HG02610 (cell line): ENCODE data around the gene POLR3E.
"Not testable (repeated sequence)": the region's sequence is repeated elsewhere in the genome, so short reads cannot be mapped to it uniquely, and the experiment has no call there.

Experiments used
- ATAC-seq: cut with Tn5 transposase; IDR thresholded peaks from one replicate; pipeline ENCODE4 v1.9.1; 2021; ENCODE audit warnings: mild to moderate bottlenecking, moderate library complexity; ENCODE audit not compliant: unreplicated experiment

POLR3E gene

GRCh38 chr16:22292320-22292719, 4.9 kb upstream of the POLR3E start:
- no peak for ATAC-seq

GRCh38 chr16:22293137-22294106, 3.8 kb upstream of the POLR3E start:
- ATAC-seq = no peak

- ATAC-seq = no peak
Observed at GRCh38 chr16:22296225-22297113, 740 bp upstream of the POLR3E start.

DNA sequence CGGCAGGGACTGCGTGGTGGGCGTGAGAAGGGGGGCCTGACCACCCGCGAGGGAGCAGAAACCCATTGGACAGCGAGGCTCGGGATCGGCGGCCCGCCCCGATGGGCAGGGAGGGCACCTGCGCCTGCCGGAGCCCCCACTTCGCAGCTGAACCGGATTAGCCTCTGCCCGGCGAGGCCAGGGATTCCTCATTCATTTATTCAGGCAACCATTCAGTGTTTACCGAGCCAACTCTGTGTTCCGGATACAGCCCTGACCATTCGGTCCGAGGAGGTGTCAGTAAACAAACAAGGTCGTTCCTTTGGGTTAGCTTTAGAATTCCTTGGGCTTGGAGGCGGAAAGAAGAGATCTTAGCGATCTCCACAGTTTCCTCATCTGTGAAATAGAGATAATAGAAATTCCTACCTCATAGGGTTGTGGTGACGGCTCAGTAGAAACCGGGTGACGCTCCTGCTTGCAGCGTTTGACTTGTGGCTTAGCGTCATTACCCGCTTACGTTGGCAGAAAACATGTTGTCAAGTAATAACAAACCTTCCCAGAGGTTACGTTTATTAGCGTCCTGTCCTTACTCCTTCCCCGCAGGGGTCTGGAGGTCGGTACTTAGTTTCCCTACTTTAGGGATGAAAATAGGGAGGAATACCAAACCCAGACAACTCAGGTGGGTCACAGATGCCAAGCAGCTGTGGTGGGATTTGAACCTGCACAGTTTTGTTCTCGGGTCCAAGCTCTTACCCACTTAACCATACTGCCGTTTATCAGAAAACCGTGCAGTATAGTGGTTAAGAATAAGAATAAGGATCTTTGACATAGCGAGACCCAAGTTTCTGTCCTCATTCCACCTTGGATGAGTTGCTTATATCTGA, 893 bp downstream of the POLR3E start:
- peak; percentile 38 for ATAC-seq

GRCh38 chr16:22299036-22299435, 1.8 kb downstream of the POLR3E start:
- ATAC-seq = no peak

DNA sequence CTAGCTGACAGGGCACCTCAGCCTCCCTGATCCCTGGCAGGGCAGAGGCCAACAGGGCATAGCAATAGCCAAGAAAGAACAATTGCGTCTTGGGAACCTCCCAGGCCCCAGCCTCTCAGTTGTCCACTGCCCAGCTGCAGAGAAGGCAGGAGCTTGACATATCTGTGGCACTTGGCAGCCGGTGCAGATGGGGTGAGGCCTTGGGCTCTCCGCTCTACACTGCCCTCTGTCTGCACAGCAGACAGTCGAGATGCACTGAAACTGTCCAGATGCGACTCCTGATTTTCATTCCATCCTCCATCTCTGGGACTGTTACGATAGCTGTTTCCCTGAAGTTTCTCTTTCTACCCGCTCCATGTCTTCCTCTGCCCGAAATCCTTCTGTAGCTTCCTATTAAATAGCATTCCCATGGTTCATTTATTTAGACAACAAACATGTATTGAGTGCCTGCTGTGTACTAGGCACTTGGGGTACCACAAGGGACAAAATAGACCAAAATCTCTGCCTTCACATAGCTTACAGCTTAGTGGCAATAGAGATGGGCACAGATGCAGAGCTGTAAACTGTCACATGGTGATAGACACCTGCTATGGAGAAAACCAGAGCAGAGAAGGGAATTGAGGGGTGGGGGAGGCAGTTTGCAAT, 3.3 kb downstream of the POLR3E start:
- no peak for ATAC-seq

DNA sequence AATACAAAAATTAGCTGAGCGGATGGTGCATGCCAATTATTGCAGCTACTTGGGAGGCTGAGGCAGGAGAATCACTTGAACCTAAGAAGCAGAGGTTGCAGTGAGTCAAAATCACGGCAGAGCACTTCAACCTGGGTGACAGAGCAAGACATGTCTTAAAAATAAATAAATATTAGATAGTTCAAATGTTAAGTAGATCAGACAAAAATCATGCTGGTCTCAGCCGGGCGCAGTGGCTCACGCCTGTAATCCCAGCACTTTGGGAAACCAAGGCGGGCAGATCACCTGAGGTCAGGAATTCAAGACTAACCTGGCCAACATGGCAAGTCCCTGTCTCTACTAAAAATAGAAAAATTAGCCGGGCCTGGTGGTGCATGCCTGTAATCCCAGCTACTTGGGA, 4.2 kb downstream of the POLR3E start:
- ATAC-seq = not testable (repeated sequence)

- no peak for ATAC-seq
Observed at GRCh38 chr16:22302776-22303363, 5.7 kb downstream of the POLR3E start.

DNA sequence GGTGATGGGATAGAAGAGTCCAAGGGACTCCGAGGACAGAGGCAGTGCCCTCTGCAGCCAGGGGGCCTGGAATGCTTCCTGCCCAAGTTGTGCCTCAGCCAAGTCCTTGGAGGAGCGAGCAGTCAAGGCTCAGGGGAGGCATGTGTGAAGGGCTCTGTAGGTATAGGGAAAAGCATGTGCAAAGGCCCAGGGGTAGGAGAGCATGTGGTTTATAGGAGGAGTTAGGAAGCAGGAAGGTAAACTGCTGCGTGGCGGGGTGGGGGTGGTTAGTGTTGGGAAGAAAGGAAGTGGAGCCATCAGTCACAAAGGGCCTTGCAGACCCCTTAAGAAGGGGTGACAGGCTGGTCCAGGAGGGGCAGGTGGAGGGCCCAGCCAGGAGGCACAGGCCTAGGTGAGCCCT, 7.2 kb downstream of the POLR3E start:
- no peak for ATAC-seq

- no peak for ATAC-seq
Observed at GRCh38 chr16:22306788-22307187, 9.6 kb downstream of the POLR3E start.

DNA sequence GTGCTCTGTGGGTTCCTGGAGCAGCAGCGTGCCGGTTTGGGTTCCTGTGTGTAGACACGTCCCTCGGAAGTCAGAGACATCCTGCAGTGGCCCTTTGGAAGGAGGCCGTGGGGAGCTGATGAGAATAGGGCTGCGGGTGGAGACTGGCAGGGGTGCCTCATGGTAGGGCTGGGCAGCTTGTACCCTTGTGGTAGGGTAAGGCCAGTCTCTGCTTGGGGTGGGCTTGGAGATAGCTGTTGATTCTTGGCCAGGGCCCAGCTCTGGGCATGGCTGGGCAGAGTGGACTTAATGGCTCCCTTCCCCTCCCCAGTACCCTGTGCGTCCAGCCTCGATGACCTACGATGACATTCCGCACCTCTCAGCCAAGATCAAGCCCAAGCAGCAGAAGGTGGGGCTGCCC, 10.6 kb downstream of the POLR3E start:
- ATAC-seq = no peak

- no peak for ATAC-seq
Observed at GRCh38 chr16:22308824-22309520, 11.8 kb downstream of the POLR3E start.

DNA sequence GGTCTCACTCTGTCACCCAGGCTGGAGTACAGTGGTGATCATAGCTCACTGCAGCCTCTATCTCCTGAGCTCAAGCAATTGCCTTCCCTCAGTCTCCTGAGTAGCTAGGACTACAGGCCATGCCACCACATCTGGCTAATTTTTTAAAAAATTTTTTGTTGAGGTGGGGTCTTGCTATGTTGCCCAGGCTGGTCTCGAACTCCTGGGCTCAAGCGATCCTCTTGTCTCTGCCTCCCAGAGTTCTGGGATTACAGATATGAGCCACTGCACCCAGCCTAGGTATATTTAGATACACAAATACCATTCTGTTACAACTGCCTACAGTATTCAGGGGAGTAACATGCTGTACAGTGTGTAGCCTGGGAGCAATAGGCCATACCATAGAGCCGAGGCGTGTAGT, 14.3 kb downstream of the POLR3E start:
- no peak for ATAC-seq

GRCh38 chr16:22312897-22313781, 15.9 kb downstream of the POLR3E start:
- no peak for ATAC-seq

DNA sequence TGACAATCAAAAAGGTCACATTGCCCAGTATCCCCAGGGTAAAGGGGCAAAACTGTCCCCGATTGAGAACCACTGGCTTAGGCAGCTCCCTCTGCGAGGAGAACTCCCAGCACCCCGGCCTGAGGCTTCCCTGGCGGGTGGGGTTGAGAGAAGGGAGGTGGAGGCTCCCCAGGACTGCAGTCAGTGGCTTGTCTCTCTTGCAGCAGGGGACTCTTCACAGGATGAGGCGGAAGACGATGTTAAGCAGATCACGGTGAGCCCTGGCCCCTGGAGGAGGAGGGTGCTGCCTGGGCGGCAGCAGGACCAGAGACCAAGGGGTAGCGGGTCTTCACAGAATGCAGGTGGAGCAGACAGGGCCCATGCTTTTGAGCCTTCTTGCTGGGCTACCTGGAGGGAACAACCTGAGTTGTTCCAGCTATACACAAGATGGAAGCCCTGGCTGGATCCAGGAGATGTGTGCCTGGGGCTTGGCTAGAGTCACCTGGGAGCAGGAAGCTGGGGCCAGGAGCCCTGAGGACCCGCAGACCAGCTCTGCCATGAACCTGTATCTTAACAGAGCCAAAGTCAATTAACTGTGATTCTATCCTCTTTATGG, 16.8 kb downstream of the POLR3E start:
- no peak for ATAC-seq

GRCh38 chr16:22314661-22315626, 17.7 kb downstream of the POLR3E start:
- ATAC-seq = no peak

DNA sequence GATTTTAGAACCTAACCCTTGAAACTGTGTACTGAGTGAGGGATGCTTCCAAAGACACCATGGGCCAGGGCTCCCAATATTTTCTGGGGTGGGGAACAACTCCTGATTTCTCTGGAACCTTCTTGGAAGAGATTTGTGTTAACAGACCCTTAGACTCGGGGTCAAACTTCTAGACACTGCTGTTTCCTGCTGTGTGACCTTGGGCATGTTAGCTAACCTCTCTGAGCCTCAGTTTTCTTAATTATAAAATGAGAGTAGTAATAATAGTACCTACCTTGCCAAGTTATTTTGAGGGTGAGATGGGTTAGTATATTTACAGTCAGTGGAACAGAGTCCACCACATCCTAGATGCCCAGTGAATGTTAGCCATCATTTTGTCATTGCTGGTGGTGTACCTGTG, 18.8 kb downstream of the POLR3E start:
- ATAC-seq = no peak
